CD4-positive, alpha-beta T cell treated with Interferon gamma for 1 hour (primary cell): ENCODE measurements around the gene GLIS1.
"Not testable (repeated sequence)": the region's sequence is repeated elsewhere in the genome, so short reads cannot be mapped to it uniquely, and the experiment has no call there.

ENCODE experiments used
- DNase-seq: peaks from one replicate; pipeline ENCODE4 v3.0.0-alpha.2; 2020

GLIS1 gene

DNA sequence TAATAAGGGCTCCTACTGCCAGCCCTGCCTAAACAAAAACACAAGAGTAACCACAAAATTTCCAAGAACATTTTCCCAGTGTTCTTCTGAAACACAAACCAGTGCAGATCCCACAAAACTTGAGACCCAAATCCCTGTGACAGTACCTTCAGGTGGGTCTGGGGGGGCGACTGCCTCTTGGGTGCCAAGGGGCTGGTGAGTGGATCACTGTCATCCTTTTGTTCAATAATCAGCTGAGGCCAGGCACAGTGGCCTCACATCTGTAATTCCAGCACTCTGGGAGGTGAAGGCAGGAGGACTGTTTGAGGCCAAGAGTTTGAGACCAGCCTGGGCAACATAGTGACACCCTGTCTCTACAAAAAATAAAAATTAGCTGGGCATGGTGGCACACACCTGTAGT is 87.6 kb downstream of the GLIS1 start:
- no peak for DNase-seq

DNA sequence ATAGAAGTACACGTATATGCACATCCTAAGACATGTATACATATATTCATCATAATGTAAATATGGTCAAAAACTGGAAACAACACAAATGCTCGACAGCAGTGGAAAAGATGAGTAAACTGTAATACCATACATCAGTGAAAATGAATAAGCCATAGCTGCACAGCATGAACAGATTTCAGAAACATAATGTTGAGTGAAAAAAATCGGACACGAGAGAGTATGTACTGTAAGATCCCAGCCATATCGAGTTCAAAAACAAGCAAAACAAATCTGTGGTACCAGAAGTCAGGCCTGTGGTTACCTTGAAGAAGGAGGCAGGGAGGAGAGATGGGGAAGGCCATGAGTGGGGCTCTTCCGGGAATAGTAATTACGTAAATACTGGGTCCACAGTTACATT is 90.4 kb downstream of the GLIS1 start:
- DNase-seq = no peak

DNA sequence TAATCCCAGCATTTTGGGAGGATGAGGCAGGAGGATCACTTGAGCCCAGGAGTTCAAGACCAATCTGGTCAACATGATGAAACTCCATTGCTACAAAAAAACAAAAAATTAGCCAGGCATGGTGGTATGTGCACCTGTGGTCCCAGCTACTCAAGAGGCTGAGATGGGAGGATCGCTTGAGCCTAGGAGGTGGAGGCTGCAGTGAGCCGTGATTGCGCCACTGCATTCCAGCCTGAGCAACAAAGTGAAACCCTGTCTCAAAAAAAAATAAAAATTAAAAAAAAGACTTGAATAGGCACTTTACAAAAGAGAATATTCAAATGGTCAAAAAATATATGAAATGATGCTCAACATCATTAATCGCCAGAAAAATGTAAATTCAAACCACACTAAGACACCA is 91.0 kb downstream of the GLIS1 start:
- DNase-seq = not testable (repeated sequence)

DNA sequence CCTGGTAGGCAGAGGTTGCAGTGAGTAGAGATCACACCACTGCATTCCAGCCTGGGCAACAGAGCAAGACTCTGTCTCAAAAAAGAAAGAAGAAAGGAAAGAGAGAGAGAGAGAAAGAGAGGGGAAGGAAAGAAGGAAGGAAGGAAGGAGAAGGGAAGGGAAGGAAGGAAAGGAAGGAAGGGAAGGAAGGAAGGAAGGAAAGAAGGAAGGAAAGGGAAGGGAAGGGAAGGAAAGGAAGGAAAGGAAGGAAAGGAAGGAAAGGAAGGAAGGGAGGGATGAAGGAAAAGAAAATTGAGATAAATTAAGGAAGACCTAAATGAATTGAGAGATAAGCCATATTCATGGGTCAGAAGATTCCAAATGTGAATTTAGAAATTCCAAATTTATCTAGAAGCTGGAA is 92.2 kb downstream of the GLIS1 start:
- DNase-seq = no peak

DNA sequence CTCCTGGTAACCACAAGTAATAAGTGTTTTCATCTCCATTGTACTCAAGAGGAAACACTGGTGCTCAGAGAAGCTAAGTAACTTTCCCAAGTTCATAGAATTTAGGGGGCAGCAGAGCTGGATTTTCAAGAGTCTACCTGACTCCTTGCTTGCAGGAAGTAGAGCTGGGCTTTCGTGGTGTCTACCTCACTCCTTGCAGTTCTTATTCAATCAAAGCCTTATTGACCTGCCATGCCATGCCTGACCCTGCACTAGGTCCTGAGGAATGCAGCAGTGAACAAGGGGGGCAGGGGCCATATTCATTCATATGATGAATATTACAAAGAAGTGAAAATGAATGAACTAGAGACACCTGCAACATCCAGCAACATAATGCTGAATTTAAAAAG is 93.3 kb downstream of the GLIS1 start:
- no peak for DNase-seq

DNA sequence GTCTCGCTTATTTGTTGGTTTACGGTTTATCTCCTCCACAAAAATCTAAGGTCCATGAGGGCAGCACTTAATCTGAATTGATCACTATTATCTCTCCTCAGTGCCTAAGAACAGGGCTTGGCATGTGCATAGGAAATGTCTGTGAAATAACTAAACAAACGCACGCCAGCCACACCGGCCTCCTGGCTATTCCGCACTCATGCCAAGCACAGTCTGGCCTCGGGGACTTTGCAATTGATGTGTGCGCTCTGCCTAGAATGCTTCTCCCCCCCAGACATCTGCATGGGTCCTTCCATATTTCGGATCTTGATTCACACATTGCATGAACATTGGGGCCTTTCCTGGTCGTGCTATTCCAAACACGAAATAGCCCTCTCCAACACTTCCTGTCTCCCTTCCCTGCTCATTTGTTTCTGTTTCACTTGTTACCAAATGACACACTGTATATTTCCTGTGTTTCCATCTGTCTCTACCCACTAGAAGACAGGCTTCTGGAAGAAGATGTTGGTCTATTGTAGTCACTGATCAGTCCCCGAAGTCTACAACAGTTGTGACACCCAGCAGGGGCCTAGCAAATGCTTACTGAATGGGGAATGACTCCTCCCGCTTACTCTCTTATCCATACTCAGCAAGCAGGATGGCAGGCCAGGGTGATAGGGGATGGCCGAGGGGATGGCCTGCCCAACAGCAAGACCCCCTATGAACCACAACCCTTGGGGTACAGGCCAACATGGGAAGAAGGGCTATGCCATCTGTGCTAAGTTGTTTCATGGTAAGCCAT is 93.9 kb downstream of the GLIS1 start:
- DNase-seq = no peak

DNA sequence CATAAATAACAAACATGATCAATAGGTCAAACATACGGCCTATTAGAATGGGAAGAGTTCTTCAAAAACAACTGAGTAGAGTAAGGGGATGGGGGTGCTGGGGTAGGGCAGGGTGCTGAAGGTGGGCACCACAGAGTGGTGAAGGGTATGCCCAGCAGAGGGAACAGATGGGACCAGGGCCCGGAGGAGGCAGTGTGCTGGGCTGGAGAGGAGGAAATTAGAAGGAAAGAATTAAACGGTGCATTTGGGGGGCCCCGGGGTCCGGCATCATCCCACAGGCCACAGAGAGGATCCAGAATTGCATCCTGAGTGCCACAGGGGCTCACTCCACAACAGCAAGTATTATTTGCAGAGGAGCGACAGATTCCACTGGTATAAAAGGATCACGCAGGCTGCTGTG is 94.5 kb downstream of the GLIS1 start:
- no peak for DNase-seq

DNA sequence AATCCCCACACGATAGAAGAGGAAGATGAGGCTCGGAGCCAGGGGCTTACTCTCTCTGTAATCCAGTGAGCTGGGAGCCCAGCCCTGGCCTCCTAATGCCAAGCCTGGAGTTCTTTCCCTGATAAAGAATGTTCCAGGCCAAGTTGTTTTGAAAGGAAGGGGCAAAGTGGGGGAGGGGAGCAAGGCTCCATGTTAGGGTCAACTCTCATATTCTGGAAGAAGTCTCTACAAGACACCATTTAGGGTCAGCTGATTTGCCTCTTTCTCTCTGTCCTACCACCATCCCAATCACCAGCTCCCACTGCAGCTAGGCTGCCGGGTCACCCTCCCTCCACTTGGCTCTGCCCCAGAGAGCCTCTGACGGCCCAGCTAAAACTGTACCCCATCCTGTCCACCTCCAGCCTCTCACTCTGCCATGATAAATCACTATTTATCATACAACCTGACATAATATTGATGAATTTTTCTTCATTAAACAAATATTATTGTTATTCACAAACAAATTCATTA is 95.0 kb downstream of the GLIS1 start:
- DNase-seq = no peak

DNA sequence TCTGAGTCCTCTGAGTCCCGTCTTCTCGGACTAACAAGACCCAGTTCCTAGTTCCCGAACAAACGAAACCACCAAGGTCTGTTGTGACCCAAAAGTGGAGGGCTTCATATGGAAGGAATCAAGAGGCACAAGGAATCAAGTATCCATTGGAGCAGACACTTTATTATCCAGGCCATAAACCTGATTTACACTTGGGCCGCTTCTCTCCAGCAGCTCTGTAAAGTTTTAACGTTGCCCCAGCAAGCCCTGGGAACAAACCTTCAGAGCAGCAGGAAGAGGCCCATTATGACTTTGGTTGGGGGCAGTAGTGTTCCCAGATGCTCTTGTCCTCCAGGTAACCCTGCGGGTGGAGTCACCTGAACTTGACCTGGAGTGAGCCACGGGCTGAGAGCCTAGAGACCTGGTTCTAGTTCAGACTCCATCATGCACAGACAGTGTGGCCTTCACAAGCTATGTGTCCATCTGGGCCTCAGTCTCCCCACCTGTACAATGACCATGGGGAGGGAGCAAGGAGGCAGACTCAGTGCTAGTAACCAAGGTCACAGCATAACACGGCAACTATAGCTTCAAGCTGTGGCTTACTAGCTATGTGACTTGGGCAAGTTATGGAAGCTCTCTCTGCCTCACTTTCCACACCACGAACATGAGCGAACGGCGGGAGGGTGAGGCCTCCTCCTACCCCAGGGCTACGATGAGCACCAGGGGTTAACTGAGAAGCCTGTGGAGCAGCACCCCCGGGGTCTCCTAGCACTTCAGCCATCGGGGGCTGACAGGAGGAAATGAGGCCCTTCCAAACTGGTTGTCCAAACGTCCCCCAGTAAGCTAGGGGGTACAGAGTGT is 95.7 kb downstream of the GLIS1 start:
- no peak for DNase-seq

DNA sequence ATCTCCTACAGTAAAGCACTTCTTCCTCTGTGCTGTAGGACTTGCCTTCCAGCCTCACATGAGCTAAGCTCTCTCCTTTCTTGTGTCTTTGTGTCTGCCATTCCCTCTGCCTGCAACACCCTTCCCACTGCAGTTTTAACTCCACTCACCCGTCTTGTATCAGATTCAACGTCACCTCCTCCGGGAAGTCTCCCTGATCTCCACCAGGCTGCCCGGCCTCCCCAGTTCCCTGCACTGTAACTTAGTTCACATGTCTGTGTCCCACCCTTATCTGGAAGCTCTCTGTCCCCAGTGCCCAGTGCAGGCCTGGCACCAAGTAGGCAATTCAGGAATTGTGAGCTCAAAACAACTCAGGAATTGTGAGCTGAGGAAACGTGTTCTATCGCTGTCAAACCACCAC is 96.4 kb downstream of the GLIS1 start:
- DNase-seq = no peak

DNA sequence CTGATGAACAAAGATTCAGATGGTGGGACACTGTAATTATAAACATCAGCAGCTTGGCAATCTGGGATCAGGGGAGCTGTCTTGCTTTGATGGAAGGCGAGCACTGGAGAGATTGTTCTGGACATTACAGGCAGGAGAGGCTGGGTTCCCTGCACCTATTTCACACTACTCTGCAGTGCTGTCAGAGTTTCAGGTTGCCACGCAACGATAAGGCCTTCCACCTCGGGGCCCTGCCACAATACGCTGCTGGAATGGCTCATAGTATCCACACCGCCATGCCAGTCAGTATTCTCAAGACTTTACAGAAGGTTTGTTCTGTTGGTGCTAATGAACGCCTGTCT is 96.8 kb downstream of the GLIS1 start:
- no peak for DNase-seq

DNA sequence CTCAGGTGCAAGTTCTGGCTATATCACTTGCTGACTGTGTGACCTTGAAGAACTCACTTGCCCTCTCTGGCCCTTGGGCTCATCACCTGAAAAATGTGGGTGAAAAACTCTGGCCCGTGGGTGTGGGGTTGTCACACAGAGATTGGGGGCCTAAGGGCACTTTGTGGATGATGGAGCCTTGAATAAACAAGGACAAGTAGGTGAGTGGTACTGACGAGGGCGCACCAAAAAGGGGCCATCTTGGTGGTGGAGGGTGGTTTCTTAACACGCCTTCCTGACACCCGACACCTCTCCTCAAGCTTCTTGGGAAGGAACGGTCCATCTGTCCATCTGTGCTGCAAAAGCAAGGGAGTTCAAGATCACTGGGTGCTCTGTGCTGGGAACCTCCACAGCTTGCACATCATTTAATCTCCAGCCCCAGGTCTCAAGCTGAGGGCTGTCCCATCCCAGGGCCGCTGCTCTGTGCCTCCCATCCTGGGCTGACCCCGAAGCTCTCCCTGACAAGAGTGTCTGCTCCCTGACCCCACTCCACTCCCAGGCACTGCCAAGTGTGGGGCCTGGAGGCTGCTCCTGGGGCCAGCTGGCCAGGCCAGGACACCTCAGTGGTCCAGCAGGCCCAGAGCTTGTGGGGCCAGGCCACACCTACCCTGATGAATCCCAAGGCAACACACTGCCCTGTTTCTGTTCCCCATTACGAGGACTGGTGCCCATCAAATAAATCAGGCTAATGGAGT is 97.3 kb downstream of the GLIS1 start:
- no peak for DNase-seq

DNA sequence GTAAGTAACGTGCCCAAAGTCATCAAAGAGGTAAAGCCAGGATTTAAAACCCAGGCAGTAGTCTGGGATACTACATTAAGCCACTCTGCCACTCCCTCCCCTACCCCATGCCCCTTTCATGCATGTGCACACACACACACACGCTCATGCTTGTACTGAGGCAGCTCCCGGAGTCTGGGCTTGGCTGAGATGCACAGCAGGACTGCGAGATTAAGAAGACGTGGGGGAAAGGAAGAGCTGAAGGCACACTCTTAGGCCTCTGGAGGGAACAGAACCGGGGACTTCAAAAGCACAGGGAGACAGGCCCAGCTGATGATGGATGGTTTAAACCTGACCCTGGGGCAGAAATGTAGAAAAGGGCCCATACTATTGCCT is 98.3 kb downstream of the GLIS1 start:
- no peak for DNase-seq

DNA sequence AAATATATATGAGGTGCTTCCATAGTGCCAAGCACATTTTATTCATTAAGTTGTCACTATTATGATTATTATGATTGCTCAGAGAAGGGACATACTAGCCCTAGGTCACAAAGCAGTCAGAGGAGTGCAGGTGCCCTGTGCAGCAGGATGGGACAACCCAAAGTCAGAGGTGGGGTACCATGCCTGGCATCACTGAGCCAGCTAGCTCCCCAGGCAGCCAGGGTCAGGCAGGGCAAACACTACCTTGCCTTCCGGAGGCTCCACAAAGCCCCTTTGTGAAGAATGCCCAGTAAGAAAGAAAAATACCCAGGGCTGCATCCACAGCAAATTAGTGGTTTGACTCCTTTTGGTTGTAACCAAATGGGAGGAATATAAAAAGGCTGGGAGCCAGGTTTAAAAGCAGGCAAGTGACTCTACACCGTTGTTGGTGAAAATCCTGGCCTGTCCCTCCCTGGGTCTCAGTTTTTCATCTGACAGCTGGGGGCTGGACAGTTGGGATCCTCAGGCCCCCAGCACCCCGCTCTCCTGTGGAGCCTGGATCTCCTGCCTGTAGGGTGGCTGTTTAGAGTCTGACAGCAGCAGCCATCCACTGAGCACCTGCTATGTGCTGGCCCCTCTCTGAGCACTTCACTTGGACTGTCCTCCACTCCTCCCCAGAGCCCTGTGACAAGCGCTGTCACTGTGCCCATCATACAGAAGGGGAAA is 98.8 kb downstream of the GLIS1 start:
- DNase-seq = no peak

DNA sequence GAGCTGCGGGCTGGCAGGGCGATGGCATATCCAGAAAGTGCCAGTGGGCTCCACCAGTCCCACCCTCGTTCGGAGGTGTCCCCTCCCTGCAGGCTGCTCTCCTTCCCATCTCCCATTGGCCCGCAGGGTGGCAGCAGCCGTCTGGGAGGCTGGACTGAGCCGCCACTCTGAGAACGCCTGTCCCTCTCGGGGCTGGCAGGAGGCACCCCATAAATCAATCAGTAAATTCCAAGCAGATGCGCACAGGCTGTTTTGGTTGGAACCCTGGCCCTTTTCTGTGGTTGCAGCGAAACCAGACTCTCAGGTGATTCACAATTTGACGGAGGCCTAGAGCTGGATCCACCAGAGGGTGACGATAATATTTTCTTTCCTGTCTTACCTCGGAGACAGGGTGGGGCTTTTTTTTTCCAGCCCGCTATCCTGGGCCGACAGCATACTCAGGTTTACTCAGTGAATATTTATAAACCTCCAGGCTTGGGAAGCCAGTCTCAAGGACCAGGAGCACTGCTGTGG is 99.7 kb downstream of the GLIS1 start:
- no peak for DNase-seq

DNA sequence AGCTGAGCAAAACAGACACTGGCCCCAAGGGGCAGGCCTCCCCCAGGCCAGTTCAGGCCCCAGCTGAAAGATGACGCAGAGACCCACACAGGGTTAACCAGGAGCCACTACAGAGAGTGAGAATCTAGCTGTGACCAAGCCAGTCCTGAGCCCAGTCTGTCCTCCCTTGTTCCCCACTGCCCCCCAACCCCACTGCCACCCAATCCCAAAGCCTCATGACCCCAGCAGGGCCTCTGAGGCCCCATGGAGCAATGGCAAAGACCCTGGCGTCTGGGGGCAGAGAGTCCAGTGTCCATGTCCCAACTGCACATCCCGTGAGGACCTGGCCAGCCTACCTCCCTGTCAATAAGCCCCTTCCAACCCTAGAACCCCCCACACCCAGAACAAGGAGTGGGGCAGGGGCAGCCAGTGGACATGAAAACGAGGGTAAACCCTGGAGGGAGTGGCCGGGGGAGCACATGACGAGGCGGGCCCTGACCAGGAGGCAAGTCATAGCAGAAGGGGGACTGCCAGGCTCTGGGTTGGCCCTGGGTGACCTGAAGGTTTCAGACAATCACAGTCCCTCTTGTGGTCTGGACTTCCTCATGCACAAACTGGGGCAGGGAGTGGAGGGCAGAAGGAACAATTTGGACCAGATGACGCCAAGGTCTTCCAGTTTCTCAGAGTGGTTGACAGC is 100.5 kb downstream of the GLIS1 start:
- DNase-seq = no peak

DNA sequence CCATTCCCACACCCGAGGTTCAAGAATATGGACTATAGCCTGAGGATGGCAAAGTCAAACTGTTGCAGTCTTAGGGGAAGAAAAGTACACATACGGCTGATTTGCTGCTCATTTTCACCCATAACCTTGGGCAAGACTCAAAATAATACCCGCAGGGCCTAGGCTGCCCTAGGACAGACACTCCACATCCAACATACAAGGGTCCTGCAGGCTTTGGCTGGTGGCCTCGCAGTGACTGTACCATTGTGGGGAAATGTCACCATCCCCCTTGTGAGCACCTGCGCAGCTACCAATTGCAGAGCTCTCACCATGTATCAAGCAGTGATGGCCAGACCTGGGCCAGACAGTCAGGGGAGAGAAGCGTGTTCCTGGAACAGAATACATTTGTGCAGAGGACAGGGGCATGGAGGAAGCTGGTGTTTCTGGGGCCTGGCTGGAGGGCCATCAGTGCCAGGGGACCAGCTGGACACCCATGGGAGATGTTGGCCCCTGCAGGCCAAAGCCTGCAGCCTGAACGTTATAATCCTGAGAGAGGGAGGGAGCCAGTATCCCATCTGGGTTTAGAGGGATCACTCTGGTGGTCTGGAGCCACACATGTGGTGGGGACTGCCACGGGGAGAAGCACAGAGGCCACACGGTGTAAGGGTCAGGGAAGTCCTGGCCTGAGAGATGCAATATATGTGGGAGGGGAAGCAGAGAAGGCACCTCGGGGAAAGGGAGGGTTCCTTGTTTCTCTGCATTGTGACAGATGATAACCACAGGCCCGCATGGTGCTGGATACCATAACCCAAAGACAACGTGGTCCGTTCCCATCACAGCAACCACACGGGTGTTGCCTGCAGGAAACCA is 101.2 kb downstream of the GLIS1 start:
- no peak for DNase-seq

DNA sequence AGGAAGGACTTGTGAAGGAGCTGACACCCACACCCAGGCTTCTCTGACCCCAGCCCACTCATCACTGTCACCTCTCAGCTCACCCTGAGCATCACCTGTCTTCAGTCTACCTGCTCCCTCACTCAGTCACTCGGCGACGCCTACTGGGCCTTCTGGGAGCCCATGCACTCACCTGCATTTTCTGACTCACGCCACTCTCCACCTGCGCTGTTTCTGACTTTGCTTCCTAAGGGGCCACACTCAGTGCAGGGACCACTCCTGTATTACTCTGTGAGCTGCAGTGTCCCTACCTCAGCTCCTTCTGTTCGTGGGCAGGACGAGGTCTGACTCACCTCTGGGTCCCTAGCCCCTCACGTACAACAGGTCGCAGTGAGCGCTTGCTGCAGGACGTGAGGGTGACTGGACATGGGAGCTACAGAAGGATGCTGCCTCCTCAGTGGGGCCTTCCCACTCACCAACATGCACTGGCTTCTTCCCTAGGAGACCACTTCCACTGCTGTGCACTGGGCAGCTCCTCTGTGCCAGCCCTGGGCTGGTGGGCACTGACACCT is 102.3 kb downstream of the GLIS1 start:
- no peak for DNase-seq

DNA sequence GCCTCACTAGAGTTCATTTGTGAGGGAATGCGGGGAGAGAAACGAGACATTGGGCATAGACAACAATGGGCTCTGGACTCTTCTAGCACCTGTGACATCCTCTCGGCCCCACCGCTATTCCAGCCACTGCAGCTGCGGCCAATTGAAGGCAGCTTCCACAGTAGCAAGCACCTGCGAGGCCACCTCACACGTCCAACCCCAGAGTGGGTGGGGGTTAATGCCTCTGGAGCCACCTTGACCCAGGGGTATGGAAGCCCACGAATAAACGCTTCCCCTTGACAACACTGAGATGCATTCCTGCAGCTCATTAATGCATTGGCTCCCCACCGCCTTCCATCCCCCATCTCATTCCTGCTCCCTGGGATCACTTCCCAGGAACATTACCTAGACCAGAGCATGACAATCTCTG is 104.4 kb downstream of the GLIS1 start:
- no peak for DNase-seq

DNA sequence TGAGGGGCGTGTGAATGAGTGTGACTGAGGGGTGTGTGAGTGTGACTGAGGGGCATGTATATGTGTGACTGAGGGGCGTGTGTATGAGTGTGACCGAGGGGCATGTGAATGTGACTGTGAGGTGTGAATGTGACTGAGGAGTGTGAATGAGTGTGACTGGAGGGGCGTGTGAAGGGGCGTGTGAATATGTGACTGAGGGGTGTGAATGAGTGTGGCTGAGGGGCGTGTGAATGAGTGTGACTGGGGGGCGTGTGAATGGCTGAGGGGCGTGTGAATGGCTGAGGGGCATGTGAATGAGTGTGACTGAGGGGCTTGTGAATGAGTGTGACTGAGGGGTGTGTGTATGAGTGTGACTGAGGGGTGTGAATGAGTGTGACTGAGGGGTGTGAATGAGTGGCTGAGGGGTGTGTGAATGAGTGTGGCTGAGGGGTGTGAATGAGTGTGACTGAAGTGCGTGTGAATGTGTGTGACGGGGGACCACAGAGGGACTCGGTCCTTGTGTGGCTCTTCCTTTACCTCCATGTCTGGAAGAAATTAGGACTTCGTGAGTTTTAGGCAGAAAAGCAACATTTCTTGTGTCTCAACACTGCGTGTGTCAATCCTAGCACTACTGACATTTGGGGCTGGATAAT is 105.8 kb downstream of the GLIS1 start:
- no peak for DNase-seq
